CD4-positive, alpha-beta T cell treated with Interleukin-4 for 4 hours (primary cell): ENCODE results near the gene MTMR10.

ENCODE experiments used
- DNase-seq: peaks from one replicate; pipeline ENCODE4 v3.0.0-alpha.2; 2020

MTMR10 gene

DNA sequence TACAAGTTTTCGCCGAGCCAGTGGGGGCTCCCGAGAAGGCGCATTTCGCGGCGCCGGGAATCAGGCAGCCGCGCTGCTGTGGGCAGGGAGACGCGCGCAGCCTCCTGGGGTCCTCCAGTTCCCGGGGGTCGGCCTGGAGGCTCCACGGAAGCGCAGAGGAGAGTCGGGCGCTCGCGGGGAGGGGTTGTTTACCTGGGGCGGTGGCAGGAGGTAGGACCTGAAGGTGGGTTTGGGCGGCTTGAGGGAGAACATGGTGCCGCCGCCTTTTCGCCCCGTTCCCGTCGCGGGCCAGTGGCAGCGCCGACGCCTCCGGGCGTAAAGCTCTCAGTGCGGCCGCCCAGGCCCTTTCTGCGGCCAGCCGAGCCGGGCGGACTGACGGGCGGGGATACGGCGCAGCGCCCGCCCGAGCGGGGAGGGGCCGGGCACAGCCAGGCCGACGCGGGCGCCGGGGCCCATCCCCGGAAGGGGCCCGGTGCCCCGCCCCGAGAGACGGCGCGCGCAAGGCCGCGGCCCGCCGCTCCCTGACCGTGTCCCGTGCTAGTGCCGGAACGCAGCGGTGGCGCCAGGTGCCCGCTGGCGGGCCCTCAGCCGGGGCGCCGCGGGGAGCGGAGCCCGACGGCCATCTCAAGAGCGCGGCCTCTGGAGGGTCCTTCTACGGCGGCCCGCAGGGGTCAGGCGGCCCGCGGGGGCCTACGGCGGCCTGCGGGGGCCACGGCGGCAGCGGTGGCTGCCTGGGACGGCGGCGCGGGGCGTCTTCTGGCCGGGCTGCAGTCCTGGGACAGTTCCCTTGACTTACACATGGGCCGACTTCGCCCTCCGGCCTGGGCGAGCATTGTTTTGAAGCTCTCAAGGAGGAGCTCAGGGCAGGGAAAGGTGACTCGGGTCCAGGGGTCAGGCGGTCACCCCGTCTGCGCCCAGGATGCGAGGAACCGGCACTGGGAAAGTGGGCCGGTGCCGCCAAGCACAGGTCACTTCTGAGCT is at the start of gene MTMR10:
MTMR10 (minus strand) TSS at position 374 of the 981 bp plus-strand sequence; CDS start at position 252, 122 bp downstream.
- peak; percentile 67 for DNase-seq

GRCh38 chr15:31040611-31041010 is 49.2 kb upstream of the MTMR10 start:
- no peak for DNase-seq

- DNase-seq, result no peak
These were observed 48.5 kb upstream of the MTMR10 start for GRCh38 chr15:31039961-31040360.

DNA sequence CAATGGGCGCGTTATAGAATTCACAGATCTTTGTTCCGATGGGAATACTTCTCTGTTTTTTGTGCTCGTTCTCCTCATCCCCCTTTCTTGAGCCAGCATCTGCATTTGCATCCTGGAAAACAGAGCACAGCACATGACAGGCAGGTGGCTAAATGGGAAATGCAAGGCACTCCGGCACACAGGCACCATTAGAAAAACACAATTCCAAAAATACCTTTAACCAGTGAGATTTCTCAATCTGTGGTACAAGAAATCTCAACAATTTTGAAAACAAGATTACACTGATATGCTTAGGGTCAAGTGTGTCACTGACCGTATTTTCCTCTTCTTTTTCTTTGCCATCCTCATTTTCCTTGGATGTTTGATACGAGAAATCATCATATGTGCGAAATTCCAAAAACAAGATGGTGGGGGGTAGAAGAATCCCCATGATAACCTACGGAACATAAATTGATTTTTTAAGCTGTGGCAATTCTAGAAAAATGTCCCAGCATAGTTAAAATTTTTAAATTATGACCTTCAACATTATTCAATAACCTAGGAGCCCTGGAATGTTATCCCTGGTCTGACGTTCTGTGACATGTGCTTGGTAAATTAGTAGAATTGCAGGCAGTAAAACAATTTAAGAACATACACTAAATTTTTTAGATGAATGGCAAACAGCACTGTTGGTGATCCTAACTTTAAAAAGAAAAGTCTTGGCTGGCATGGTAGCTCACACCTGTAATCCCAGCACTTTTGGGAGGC is 46.5 kb upstream of the MTMR10 start:
- DNase-seq, result no peak

- no peak for DNase-seq
These were observed 45.4 kb upstream of the MTMR10 start for GRCh38 chr15:31036783-31037182.

GRCh38 chr15:31035610-31036009 is 44.2 kb upstream of the MTMR10 start:
- DNase-seq, result no peak

DNA sequence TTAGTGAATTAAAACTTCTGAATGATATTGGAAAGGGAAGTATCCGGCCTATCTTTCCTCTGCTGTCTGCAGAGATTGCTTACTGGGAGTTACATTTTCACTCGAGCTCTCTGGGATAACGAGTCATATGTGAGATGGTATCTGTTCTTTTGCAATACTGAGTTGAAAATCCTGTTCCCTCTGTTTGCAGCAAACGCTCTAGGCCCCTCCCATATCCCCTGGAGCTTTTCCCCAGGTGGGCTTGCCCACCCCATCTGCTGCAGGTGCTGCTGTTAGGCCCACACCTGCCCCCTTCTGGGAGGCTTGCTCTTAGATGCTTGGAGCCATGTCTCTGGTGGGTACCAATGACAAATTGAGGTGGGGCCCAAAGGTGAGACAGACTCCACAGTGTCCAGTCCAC is 42.7 kb upstream of the MTMR10 start:
- DNase-seq, result no peak

DNA sequence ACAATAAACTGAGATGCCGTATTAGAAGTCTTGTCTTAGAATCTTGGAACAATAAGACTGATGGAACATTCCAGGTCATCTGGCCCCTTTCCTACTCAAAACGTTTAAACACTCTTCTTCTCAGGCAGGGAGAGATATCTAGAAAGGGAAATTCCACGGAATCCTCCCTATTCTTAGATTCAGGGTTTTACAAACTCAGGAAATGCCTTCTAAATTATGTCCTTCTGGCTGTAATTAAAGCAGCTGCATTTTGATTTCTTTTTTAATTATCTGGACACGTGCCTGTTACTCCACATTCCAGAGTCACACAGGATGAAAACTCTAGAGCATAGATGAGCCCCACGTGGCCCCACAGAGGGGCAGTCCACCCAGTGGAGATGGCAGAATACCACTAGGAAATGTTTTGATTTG is 41.5 kb upstream of the MTMR10 start:
- no peak for DNase-seq

DNA sequence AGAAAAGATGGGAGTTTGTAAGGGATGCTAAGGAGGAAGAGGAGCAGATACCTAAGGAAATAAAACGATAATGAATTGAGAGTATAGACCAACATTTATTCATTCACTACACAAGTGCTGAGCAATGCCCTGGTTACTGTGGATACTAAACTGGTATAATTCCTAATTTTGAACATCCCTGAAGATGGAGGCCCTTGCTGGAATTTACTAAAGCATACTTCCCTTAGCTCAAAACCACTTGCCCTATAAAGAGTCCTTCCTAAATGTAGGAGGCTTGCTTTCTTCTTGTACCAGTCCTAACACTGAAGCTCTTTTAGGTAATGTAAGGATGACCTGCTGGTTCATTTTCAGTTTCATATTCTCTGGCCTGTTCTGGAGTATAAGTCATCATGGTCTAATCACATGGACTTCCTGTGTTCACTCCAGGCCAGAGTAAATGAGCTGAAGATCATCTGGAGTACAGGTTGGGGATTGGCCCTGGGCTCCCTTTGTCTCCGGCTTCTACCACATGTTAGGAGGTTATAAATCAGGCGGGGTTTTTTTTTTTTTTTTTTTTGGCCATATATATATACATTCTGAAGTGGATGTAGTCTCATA is 40.1 kb upstream of the MTMR10 start:
- no peak for DNase-seq

GRCh38 chr15:31027910-31028578 is 36.6 kb upstream of the MTMR10 start:
- DNase-seq, result no peak

- no peak for DNase-seq
These were observed 34.6 kb upstream of the MTMR10 start for GRCh38 chr15:31025996-31026395.

- DNase-seq, result no peak
These were observed 33.6 kb upstream of the MTMR10 start for GRCh38 chr15:31024979-31025378.

DNA sequence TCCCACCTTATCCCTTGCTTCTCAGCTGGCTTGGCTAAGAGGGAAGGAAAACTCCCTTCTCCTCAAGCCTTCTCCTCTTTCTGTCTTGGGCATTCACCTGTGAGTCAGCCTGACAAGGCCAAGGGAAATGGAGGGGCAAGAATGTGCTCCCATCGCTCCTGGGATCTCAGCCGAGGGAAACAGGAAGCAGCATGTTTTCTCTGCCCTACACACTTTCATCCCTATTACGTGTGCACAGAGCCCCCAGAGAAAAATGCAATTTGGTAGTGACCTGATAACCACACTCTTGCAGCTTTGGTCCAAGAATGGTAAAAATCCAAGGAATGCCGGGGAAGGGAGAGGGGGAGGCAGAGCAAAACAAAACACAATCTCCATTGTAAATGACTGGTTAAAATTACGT is 32.9 kb upstream of the MTMR10 start:
- no peak for DNase-seq

GRCh38 chr15:31023841-31024240 is 32.4 kb upstream of the MTMR10 start:
- no peak for DNase-seq

GRCh38 chr15:31021067-31021665 is 29.7 kb upstream of the MTMR10 start:
- DNase-seq, result no peak

GRCh38 chr15:31020542-31020941 is 29.1 kb upstream of the MTMR10 start:
- DNase-seq, result no peak

DNA sequence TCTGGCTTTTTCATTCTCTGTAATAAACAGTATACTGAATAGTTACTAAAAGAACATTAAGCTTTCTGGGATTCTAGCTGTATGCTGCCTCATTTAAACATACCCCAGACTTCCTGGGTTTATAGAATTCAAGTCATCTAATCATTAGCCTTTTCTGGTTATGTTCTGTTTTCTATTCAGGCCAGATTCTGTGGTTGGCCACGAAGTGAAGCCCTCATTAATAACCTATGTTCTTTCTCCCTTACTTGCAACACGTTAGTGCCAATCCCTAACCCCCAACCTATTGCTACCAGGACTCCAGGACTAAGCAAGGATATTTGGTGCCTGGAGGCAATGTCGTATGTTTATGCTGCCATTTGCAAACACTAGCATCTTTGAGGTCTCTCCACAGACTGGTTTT is 28.6 kb upstream of the MTMR10 start:
- no peak for DNase-seq

GRCh38 chr15:31017311-31017710 is 25.9 kb upstream of the MTMR10 start:
- DNase-seq, result no peak

- DNase-seq, result no peak
These were observed 25.1 kb upstream of the MTMR10 start for GRCh38 chr15:31016446-31016915.

DNA sequence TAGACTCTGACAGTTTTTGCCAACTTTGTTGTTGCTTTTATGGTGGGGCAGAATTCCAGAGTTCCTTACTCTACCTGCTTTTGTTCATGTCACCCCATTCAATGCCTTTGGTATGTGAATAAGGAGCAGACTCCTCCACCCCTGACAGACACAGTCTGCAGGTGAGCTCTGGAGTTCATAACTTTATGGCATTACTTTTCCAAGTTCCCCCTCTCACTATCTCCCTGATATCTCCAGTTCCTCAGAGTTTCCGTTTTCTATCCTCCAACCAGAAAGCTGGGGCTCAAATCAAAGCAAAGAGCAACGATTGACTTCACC is 23.1 kb upstream of the MTMR10 start:
- no peak for DNase-seq

- no peak for DNase-seq
These were observed 22.6 kb upstream of the MTMR10 start for GRCh38 chr15:31013863-31014607.

- DNase-seq, result no peak
These were observed 21.0 kb upstream of the MTMR10 start for GRCh38 chr15:31012455-31012854.
